ENCODE measurements around the gene SCARB1. TPM values are rescaled to one million over a fixed set of nuclear protein-coding genes. Genes with fewer than 3 reads are reported as not detected.

SCARB1 gene
- total and polyA plus RNA-seq, 9 of the 15 experiments (the other 6 are each of a cell fraction or from before 2014, with no cell fraction given) = 0.56 to 157 (median 52.8) TPM

- POLR2A ChIA-PET = interaction anchor here (0.8 to 2.5 kb wide), 10 partner anchors 9 to 55 kb away, joined by 3 to 10 read pairs (median 5); partner anchors contain the start of gene UBC
- intact Hi-C loops (cut with micrococcal nuclease) = loop anchor here (2.0 kb wide), 2 partner anchors 22 to 44 kb away; no protein-coding TSS in a partner anchor
- DNase-seq (ENCODE audit: extremely low read depth in 1 of 4, low spot score in 3 of 4) (peak in 2 of 4 experiments; percentile 46 to 63), ATAC-seq (peak; percentile 12), FAIRE-seq (peak; percentile 32)
- in situ Hi-C loops (cut with MboI) = no loop called here
- Histone ChIP-seq H3K4me1 (replicated peaks in 1 of 2; ENCODE audit: control insufficient read depth in 2 of 2, insufficient read depth in 2 of 2, low read length in 2 of 2) (peaks cover 43 to 47% of the 10 kb centered on the region in 2 experiments), H4K20me1 (replicated peaks; ENCODE audit: control insufficient read depth, insufficient read depth, low read length) (peaks cover 12% of the 10 kb centered on the region; the same call in 1 of the 2 replicates), H3K4me2 (ENCODE audit: insufficient read depth, low read length) (peak overlapping the region; percentile 96), H3K9ac (ENCODE audit: insufficient read depth in 1 of 2, low read depth in 2 of 2, low read length in 2 of 2) (peak overlapping the region; percentile 77 to 98), H3K27me3 (ENCODE audit: control insufficient read depth in 2 of 2, insufficient read depth in 2 of 2, low read length in 2 of 2) (no peaks in the 10 kb centered on the region), H2AFZ (ENCODE audit: low read depth, low read length) (peak overlapping the region; percentile 75), H3K36me3 (ENCODE audit: control insufficient read depth, insufficient read depth, low read length) (peaks cover 40% of the 10 kb centered on the region), H3K79me2 (ENCODE audit: control insufficient read depth, insufficient read depth, low read length) (peaks cover 55% of the 10 kb centered on the region), H3K9me3 (replicated peaks; ENCODE audit: control insufficient read depth, insufficient read depth, low read depth, low read length) (no peaks in the 10 kb centered on the region), H3K4me3 (peak overlapping the region; percentile 80), H3K9me1 (ENCODE audit: control insufficient read depth, insufficient read depth, low read length) (peaks cover under 1% of the 10 kb centered on the region), H3K27ac (ENCODE audit: extremely low read depth, low read depth, low read length) (peak overlapping the region; percentile 73)
- CTCF ChIA-PET (ENCODE audit: low intra/inter-chr PET ratio) = interaction anchor here (0.6 kb wide), 1 partner anchor 80 kb away, joined by 3 read pairs; no protein-coding TSS in a partner anchor
- WGBS (ENCODE audit: insufficient coverage, low coverage, missing lambda C conversion rate) = under 1% methylated on average over 22 of the region's 22 CpGs
- BruUV-seq (replicated peaks) = no TSS peak
- TF ChIP-seq ETV5 (CRISPR knock-in tag; IDR thresholded peaks at IDR 0.05; ENCODE audit: low read depth) = peak; percentile 35; the same call in 1 of the 2 replicates
- TF ChIP-seq PML (IDR thresholded peaks at IDR 0.05; ENCODE audit: low read length) = no peak
- TF ChIP-seq SIN3A (IDR thresholded peaks at IDR 0.05; ENCODE audit: borderline replicate concordance in 2 of 2, control insufficient read depth in 1 of 2, low read depth in 2 of 2, low read length in 2 of 2) = peak in 1 of 2 experiments; percentile 85; a peak in 1 of 4 replicates
- TF ChIP-seq MYC (IDR thresholded peaks at IDR 0.05; ENCODE audit: low read depth, low read length) = peak; percentile 17; the same call in 1 of the 2 replicates
- TF ChIP-seq MYC (CRISPR knock-in tag; IDR thresholded peaks at IDR 0.05; ENCODE audit: borderline replicate concordance, low read depth) = no peak
- peak in 1 of 2 experiments; percentile 76; a peak in 2 of 4 replicates for TF ChIP-seq HDAC1 (IDR thresholded peaks at IDR 0.05)
- TF ChIP-seq HNRNPUL1 (IDR thresholded peaks at IDR 0.05; ENCODE audit: low read length) = no peak
- TF ChIP-seq EWSR1 (IDR thresholded peaks at IDR 0.05; ENCODE audit: borderline replicate concordance, low read depth, partially characterized antibody) = no peak
- TF ChIP-seq THAP7 (CRISPR knock-in tag; IDR thresholded peaks at IDR 0.05) = no peak
- peak; percentile 40; the same call in 1 of the 2 replicates for TF ChIP-seq USF1 (CRISPR knock-in tag; IDR thresholded peaks at IDR 0.05)
- TF ChIP-seq ZNF408 (CRISPR knock-in tag; IDR thresholded peaks at IDR 0.05; ENCODE audit: low read depth) = no peak
- no peak for TF ChIP-seq NFRKB (IDR thresholded peaks at IDR 0.05; ENCODE audit: low read depth)
- TF ChIP-seq MED1 (CRISPR knock-in tag; IDR thresholded peaks at IDR 0.05; ENCODE audit: borderline replicate concordance) = no peak
- TF ChIP-seq NKRF (IDR thresholded peaks at IDR 0.05; ENCODE audit: borderline replicate concordance) = peak; percentile 64; the same call in 1 of the 2 replicates
- no peak for TF ChIP-seq HOXB6 (CRISPR knock-in tag; IDR thresholded peaks at IDR 0.05; ENCODE audit: borderline replicate concordance)
- TF ChIP-seq ATF2 (CRISPR knock-in tag; IDR thresholded peaks at IDR 0.05) = no peak
- no peak for TF ChIP-seq HMG20B (CRISPR knock-in tag; IDR thresholded peaks at IDR 0.05)
Measured at GRCh38 chr12:124862768-124863415, 772 bp downstream of the SCARB1 start.
